ENCODE data around the gene NXPH1.

DNA sequence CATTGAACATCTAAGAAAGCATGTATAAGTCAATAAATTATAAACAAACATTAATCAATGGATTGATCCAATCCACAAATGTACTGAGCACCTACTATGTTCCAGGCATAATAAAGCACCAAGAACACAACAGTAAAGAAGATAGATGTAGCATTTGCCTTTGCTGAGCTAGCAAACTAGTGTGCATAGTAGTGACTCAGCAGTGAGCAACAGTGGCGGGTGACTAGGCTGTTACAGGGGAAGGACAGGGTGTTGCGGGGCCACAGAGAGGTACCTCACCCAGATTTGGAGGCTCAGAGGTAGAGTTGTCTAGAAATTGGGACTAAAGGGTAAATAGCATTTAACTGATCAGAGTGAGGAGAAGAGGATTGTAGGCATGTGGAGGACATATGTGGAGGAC lies 83.6 kb downstream of the NXPH1 start:
- TF ChIP-seq POLR2A (IDR thresholded peaks at IDR 0.05), result no peak
- TF ChIP-seq, protein P1, sequence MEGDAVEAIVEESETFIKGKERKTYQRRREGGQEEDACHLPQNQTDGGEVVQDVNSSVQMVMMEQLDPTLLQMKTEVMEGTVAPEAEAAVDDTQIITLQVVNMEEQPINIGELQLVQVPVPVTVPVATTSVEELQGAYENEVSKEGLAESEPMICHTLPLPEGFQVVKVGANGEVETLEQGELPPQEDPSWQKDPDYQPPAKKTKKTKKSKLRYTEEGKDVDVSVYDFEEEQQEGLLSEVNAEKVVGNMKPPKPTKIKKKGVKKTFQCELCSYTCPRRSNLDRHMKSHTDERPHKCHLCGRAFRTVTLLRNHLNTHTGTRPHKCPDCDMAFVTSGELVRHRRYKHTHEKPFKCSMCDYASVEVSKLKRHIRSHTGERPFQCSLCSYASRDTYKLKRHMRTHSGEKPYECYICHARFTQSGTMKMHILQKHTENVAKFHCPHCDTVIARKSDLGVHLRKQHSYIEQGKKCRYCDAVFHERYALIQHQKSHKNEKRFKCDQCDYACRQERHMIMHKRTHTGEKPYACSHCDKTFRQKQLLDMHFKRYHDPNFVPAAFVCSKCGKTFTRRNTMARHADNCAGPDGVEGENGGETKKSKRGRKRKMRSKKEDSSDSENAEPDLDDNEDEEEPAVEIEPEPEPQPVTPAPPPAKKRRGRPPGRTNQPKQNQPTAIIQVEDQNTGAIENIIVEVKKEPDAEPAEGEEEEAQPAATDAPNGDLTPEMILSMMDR (IDR thresholded peaks at IDR 0.05 in 4 of 5, conservative IDR thresholded peaks at IDR 0.05 in 1 of 5), result no peak
